Thyroid gland (tissue), 4 donors: ENCODE measurements around the gene CDX4. TPM values are rescaled to one million over a fixed set of nuclear protein-coding genes. Genes with fewer than 3 reads are reported as not detected.

Experiments
- DNase-seq, 2 donors: peaks; one replicate each; pipeline ENCODE4 v3.0.0-alpha.2; 2019
- H3K27ac ChIP-seq, 3 donors: fragments of 200-600 bp; sonication (generic); 1 replicate in 2 of 3; 2 replicates in 1 of 3; pipeline ENCODE4 v1.5.1; 2016 to 2019; ENCODE audit warnings: mild to moderate bottlenecking in 1 of 3, moderate library complexity in 1 of 3
- H3K27me3 ChIP-seq: fragments of 200-600 bp; sonication (generic); one replicate; pipeline ENCODE4 v1.5.1; 2019
- H3K36me3 ChIP-seq, 2 donors: fragments of 200-600 bp; sonication (generic); one replicate each; pipeline ENCODE4 v1.5.1; 2016 to 2019
- H3K4me1 ChIP-seq, 2 donors: fragments of 200-600 bp; sonication (generic); one replicate each; pipeline ENCODE4 v1.5.1; 2017 to 2019
- H3K4me3 ChIP-seq, 3 donors: fragments of 200-600 bp; sonication (generic); replicated peaks in 1 of 3; 1 replicate in 2 of 3; 2 replicates in 1 of 3; pipeline ENCODE4 v1.5.1; 2016; ENCODE audit warnings: mild to moderate bottlenecking in 1 of 3
- H3K9me3 ChIP-seq: fragments of 200-600 bp; sonication (generic); one replicate; pipeline ENCODE4 v1.5.1; 2017
- POLR2A ChIP-seq, 2 donors: fragments of 450-650 bp; IDR thresholded peaks; one replicate each; pipeline ENCODE4 v1.6.1; 2017; ENCODE audit warnings: antibody characterized with exemption in 2 of 2, mild to moderate bottlenecking in 2 of 2, moderate library complexity in 1 of 2
- WGBS, 2 donors: methylation state at CpG; one replicate each; pipeline ENCODE4 v1.1.5; 2017; 5-methylcytosine and 5-hydroxymethylcytosine counted together
- intact Hi-C: fragments of 100-400 bp; cut with DNase I; formaldehyde crosslinking; loops from one replicate; pipeline ENCODE4 v1.15.1; 2023
- total RNA-seq, 4 donors: library from RNA; depleted of rRNA; stranded (reverse); fragments of >200 nt; gene quantifications; one replicate each; pipeline ENCODE4 v1.2.3, GENCODE V29; 2016
- TF ChIP-seq, protein P1 (sequence below), 6 experiments: fragments of 200-600 bp in 3 of 6; fragments of 450-650 bp in 3 of 6; sonication (generic) in 3 of 6; IDR thresholded peaks; one replicate each; pipeline ENCODE4 v1.5.1; 2016 to 2019; ENCODE audit warnings: antibody characterized with exemption in 6 of 6, mild to moderate bottlenecking in 2 of 6, inconsistent platforms in 1 of 6, moderate library complexity in 1 of 6

CDX4 gene
- total RNA-seq, 4 donors from 2014 or later, result not detected

DNA sequence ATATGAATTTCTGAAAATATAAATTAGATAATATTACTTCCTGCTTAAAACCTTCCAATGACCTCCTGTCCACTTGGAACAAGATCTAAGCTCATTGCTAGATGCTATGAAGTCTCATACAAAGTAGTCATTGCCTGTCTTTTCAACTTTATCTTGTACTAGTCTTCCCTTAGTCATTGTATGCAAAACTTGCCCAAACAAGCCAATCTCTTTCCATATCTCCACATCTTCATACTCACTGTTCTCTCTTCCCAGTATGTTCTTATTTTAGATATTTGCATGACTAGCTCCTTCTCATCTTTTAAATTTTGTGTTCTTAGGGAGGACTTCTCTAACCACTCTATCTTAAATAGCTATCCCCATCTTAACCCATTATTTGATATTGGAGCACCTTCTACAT, 33.9 kb upstream of the CDX4 start:
- no peak for TF ChIP-seq POLR2A (IDR thresholded peaks at IDR 0.05)
- TF ChIP-seq, protein P1, sequence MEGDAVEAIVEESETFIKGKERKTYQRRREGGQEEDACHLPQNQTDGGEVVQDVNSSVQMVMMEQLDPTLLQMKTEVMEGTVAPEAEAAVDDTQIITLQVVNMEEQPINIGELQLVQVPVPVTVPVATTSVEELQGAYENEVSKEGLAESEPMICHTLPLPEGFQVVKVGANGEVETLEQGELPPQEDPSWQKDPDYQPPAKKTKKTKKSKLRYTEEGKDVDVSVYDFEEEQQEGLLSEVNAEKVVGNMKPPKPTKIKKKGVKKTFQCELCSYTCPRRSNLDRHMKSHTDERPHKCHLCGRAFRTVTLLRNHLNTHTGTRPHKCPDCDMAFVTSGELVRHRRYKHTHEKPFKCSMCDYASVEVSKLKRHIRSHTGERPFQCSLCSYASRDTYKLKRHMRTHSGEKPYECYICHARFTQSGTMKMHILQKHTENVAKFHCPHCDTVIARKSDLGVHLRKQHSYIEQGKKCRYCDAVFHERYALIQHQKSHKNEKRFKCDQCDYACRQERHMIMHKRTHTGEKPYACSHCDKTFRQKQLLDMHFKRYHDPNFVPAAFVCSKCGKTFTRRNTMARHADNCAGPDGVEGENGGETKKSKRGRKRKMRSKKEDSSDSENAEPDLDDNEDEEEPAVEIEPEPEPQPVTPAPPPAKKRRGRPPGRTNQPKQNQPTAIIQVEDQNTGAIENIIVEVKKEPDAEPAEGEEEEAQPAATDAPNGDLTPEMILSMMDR (IDR thresholded peaks at IDR 0.05), result no peak
- no peak for DNase-seq
- Histone ChIP-seq H3K4me1 (no peaks in the 10 kb centered on the region), H3K9me3 (no peaks in the 10 kb centered on the region), H3K27ac (no peak overlapping the region), H3K27me3 (no peaks in the 10 kb centered on the region), H3K36me3 (no peaks in the 10 kb centered on the region), H3K4me3 (no peak overlapping the region)
- intact Hi-C loops, result no loop called here

DNA sequence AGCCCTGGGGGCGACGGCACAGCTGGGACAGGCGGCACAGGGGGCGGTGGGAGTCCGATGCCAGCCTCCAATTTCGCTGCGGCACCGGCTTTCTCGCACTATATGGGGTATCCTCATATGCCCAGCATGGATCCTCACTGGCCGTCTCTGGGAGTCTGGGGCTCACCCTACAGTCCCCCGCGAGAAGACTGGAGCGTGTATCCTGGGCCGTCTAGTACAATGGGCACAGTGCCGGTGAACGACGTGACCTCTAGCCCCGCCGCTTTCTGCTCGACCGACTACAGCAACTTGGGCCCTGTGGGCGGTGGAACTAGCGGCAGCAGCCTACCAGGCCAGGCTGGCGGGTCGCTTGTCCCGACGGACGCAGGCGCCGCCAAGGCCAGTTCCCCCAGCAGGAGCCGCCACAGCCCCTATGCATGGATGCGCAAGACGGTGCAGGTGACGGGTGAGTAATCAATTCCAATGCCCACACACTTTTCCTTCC, 500 bp downstream of the CDX4 start:
- no peak overlapping the region for H3K27ac ChIP-seq
- H3K4me3 ChIP-seq, result no peak overlapping the region
- 11 to 12% methylated on average over 3 to 15 of the region's 34 CpGs for WGBS, 2 donors
- intact Hi-C loops, result no loop called here
- H3K9me3 ChIP-seq, result no peaks in the 10 kb centered on the region
- no peaks in the 10 kb centered on the region for H3K27me3 ChIP-seq
- no peaks in the 10 kb centered on the region for H3K36me3 ChIP-seq
- H3K4me1 ChIP-seq, result no peaks in the 10 kb centered on the region
- peak in 1 of 2 donors; percentile 2 for DNase-seq
- TF ChIP-seq POLR2A (IDR thresholded peaks at IDR 0.05), result no peak
- TF ChIP-seq, protein P1 (IDR thresholded peaks at IDR 0.05), result no peak

DNA sequence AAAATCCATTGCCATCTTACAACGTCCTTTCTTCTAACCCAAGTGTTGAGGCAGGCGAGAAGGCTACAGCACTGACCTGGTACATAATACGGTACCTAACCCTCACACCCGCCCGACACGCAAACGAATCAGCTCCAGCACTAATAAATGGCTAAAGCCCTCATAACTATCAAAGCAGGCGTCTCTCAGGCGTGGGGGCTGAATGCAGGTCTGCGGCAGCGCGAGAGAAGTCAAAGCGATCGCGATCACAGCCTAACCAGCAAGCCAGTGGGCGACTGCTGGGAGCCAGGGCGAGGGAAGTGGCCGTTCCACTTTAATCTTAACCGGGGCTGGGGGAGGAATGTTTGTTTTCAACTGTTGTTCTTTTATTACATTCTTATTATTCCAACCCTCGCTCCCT, 1.5 kb downstream of the CDX4 start:
- H3K4me3 ChIP-seq, result no peak overlapping the region
- H3K27ac ChIP-seq, result no peak overlapping the region
- H3K9me3 ChIP-seq, result no peaks in the 10 kb centered on the region
- intact Hi-C loops, result no loop called here
- no peaks in the 10 kb centered on the region for H3K27me3 ChIP-seq
- 3 to 6% methylated on average over 11 to 12 of the region's 20 CpGs for WGBS, 2 donors
- DNase-seq, result no peak
- H3K36me3 ChIP-seq, result no peaks in the 10 kb centered on the region
- no peaks in the 10 kb centered on the region for H3K4me1 ChIP-seq
- TF ChIP-seq POLR2A (IDR thresholded peaks at IDR 0.05), result no peak
- TF ChIP-seq, protein P1 (IDR thresholded peaks at IDR 0.05), result no peak

DNA sequence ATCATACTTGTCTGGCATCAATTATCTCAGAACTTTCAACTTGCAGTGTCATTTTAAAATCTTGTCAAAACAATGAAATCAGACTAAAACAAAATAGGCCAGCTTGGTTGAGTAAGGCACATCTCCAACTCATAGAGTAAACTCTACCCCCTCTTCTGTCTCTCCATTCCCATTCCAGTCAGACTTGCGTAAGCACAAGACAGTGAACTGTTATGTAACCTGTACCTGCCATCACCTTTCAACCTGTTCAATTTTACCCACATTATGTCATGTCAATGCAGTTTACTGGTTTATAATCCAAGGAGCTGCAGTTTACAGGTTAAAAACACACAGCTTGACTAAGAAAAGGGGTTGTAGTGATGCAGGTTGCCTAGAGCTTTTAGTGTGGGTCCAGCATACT, 8.3 kb downstream of the CDX4 start:
- H3K27ac ChIP-seq, result no peak overlapping the region
- no peaks in the 10 kb centered on the region for H3K36me3 ChIP-seq
- no peaks in the 10 kb centered on the region for H3K4me1 ChIP-seq
- no peak overlapping the region for H3K4me3 ChIP-seq
- WGBS, 2 donors, result 6 to 88% methylated on average over 1 of the region's 1 CpG
- no peak for TF ChIP-seq POLR2A (IDR thresholded peaks at IDR 0.05)
- TF ChIP-seq, protein P1 (IDR thresholded peaks at IDR 0.05), result no peak
- H3K9me3 ChIP-seq, result no peaks in the 10 kb centered on the region
- intact Hi-C loops, result no loop called here
- H3K27me3 ChIP-seq, result no peaks in the 10 kb centered on the region
- DNase-seq, result no peak

DNA sequence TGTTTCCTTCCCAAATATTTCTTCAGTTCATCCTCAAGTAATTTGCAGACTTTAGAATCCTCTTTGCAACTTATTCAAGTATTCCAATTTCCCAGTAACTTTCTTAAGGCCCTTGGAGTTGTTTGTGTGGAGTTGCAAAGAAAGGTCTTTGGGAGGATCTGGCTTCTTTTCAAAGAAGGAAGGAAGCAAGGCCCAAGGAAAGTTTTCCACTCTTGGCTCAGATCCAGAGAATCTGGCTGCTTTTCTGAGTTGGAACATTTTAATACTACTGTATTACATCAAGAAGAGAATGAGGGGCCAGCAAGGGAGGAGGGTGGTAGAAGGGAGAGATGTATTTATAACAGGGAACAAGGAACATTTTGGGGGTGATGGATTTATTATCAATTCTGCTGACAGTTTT, 10.5 kb downstream of the CDX4 start:
- H3K4me1 ChIP-seq, result no peaks in the 10 kb centered on the region
- H3K27ac ChIP-seq, result no peak overlapping the region
- no peaks in the 10 kb centered on the region for H3K27me3 ChIP-seq
- DNase-seq, result no peak
- H3K9me3 ChIP-seq, result no peaks in the 10 kb centered on the region
- no peaks in the 10 kb centered on the region for H3K36me3 ChIP-seq
- H3K4me3 ChIP-seq, result no peak overlapping the region
- TF ChIP-seq, protein P1 (IDR thresholded peaks at IDR 0.05), result no peak
- no peak for TF ChIP-seq POLR2A (IDR thresholded peaks at IDR 0.05)
- intact Hi-C loops, result no loop called here
